ENCODE measurements around the gene C1GALT1.
"Not testable (repeated sequence)": the region's sequence is repeated elsewhere in the genome, so short reads cannot be mapped to it uniquely, and the experiment has no call there.

DNA sequence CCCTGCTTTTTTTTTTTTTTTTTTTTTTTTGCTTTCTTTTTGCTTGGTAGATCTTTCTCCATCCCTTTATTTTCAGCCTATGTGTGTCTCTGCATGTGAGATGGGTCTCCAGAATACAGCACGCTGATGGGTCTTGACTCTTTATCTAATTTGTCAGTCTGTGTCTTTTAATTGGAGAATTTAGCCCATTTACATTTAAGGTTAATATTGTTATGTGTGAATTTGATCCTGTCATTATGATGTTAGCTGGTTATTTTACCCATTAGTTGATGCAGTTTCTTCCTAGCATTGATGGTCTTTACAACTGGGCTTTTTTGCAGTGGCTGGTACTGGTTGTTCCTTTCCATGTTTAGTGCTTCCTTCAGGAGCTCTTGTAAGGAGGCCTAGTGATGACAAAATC, 38.9 kb upstream of the C1GALT1 start:
- TF ChIP-seq, protein P1, sequence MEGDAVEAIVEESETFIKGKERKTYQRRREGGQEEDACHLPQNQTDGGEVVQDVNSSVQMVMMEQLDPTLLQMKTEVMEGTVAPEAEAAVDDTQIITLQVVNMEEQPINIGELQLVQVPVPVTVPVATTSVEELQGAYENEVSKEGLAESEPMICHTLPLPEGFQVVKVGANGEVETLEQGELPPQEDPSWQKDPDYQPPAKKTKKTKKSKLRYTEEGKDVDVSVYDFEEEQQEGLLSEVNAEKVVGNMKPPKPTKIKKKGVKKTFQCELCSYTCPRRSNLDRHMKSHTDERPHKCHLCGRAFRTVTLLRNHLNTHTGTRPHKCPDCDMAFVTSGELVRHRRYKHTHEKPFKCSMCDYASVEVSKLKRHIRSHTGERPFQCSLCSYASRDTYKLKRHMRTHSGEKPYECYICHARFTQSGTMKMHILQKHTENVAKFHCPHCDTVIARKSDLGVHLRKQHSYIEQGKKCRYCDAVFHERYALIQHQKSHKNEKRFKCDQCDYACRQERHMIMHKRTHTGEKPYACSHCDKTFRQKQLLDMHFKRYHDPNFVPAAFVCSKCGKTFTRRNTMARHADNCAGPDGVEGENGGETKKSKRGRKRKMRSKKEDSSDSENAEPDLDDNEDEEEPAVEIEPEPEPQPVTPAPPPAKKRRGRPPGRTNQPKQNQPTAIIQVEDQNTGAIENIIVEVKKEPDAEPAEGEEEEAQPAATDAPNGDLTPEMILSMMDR (IDR thresholded peaks at IDR 0.05), result not testable (repeated sequence)
- TF ChIP-seq POLR2A (IDR thresholded peaks at IDR 0.05), result not testable (repeated sequence)

All from tibial nerve (tissue), 3 donors.